ENCODE results near the gene TCP11. TPM values are rescaled to one million over a fixed set of nuclear protein-coding genes. Genes with fewer than 3 reads are reported as not detected.
"Not testable (repeated sequence)": the region's sequence is repeated elsewhere in the genome, so short reads cannot be mapped to it uniquely, and the experiment has no call there.

Gene TCP11
- total RNA-seq, 1 donor from 2014 or later: not detected

DNA sequence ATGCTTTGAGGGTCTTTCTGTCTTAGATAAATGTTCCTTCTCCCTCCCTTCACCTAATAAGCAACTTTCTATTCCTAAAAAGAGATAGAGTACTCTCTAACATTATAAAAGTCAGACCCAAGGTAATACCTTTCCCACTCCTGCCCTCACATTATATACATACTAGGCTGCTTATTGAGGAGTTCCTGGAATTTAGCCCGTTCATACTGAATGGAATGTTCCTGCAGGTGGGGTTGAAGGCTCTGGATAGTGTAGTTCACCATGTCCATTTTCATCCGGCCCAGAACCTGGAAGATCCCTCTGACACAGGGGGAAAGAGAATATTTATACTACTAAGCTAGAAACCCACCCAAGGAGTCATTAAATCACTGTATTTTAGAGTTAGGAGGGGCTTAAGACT lies 20.4 kb downstream of the TCP11 start:
- Histone ChIP-seq H3K36me3 (no peaks in the 10 kb centered on the region), H3K27me3 (no peaks in the 10 kb centered on the region), H3K4me3 (no peak overlapping the region), H3K27ac (no peak overlapping the region), H3K9me3 (no peaks in the 10 kb centered on the region), H3K4me1 (no peaks in the 10 kb centered on the region)
- intact Hi-C loops (cut with DNase I): no loop called here
- TF ChIP-seq CTCF (IDR thresholded peaks at IDR 0.05): no peak
- TF ChIP-seq POLR2AphosphoS5 (IDR thresholded peaks at IDR 0.05; ENCODE audit: insufficient read depth in 1 of 2, low read depth in 1 of 2): no peak
- TF ChIP-seq POLR2A (IDR thresholded peaks at IDR 0.05): no peak
- DNase-seq (ENCODE audit: extremely low spot score in 2 of 2): no peak

DNA sequence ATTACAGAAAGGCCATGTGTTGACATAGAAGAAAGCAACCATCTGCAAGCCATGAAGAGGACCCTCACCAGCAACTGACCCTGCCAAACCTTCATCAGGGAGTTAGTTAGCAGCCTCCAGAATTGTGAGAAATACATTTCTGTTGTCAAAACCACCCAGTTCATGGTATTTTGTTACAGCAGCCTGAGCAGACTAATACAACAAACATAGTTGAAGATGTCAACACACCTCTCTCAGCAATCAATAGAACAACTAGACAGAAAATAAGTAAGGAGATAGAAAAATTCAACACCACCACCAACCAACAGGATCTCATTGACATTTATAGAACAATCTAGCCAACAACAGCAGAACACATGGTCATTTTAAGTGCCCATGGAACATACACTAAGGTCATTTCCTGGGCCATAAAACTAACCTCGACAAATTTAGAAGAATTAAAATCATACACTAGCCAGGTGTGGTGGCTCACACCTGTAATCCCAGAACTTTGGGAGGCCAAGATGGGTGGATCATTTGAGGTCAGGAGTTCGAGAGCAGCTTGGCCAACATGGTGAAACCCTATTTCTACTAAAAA lies 32.7 kb downstream of the TCP11 start:
- H3K27ac ChIP-seq: no peak overlapping the region
- H3K27me3 ChIP-seq: no peaks in the 10 kb centered on the region
- no peaks in the 10 kb centered on the region for H3K4me1 ChIP-seq
- TF ChIP-seq CTCF (IDR thresholded peaks at IDR 0.05) (no peak), POLR2AphosphoS5 (IDR thresholded peaks at IDR 0.05; ENCODE audit: insufficient read depth in 1 of 2, low read depth in 1 of 2) (no peak), POLR2A (IDR thresholded peaks at IDR 0.05) (no peak)
- H3K9me3 ChIP-seq: no peaks in the 10 kb centered on the region
- no peaks in the 10 kb centered on the region for H3K36me3 ChIP-seq
- H3K4me3 ChIP-seq: no peak overlapping the region
- intact Hi-C loops (cut with DNase I): no loop called here
- DNase-seq (ENCODE audit: extremely low spot score in 2 of 2): no peak

DNA sequence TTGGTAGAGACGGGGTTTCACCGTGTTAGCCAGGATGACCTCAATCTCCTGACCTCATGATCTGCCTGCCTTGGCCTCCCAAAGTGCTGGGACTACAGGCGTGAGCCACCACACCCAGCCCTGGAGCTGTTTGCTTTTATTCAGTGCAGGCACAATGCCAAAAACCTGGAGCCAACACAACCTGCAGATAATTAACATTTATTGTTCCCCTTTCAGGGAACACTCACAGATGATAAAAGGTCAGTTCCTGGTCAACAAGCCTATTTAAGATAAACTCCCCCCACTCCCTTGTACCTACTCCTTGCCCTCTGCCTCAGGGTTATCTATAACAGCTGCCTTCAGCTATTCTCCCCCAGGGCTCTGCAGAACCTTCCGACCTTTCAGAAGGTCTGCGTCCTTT lies 33.4 kb downstream of the TCP11 start:
- DNase-seq (ENCODE audit: extremely low spot score in 2 of 2); H3K4me1 ChIP-seq; H3K9me3 ChIP-seq; intact Hi-C loops (cut with DNase I); H3K4me3 ChIP-seq; H3K27me3 ChIP-seq; H3K27ac ChIP-seq; H3K36me3 ChIP-seq: not testable (repeated sequence)

DNA sequence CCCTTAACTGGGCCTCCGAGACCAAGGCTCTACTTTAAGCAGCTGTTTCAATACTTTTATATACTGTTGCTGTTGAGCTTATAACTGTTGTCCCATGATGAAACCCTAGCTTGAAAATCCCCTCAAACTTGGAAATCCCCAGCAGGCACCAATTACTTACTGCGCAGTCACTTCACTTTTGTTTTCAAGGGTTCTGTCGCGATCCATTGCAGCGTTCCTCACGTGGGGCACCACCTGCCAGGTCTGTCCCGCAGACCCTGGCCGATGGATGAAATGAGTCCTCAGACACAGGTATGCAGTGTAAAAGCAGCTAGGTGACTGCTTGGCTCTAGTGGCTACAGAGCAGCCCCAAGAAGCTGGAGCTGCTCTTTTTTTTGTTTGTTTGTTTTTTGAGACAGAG lies 33.9 kb downstream of the TCP11 start:
- H3K9me3 ChIP-seq; H3K4me1 ChIP-seq; H3K27ac ChIP-seq; DNase-seq (ENCODE audit: extremely low spot score in 2 of 2); H3K4me3 ChIP-seq; intact Hi-C loops (cut with DNase I); H3K36me3 ChIP-seq; H3K27me3 ChIP-seq: not testable (repeated sequence)

- H3K4me1 ChIP-seq; H3K36me3 ChIP-seq; intact Hi-C loops (cut with DNase I); H3K27me3 ChIP-seq; H3K4me3 ChIP-seq; H3K9me3 ChIP-seq; H3K27ac ChIP-seq; DNase-seq (ENCODE audit: extremely low spot score in 2 of 2): not testable (repeated sequence)
These were observed 35.1 kb downstream of the TCP11 start for GRCh38 chr6:35106061-35106460.

GRCh38 chr6:35105078-35105477 lies 36.1 kb downstream of the TCP11 start:
- Histone ChIP-seq H3K4me1 (no peaks in the 10 kb centered on the region), H3K27me3 (no peaks in the 10 kb centered on the region), H3K36me3 (no peaks in the 10 kb centered on the region), H3K9me3 (no peaks in the 10 kb centered on the region), H3K27ac (no peak overlapping the region), H3K4me3 (no peak overlapping the region)
- DNase-seq (ENCODE audit: extremely low spot score in 2 of 2): no peak
- intact Hi-C loops (cut with DNase I): no loop called here
- TF ChIP-seq CTCF (IDR thresholded peaks at IDR 0.05): no peak
- TF ChIP-seq POLR2AphosphoS5 (IDR thresholded peaks at IDR 0.05; ENCODE audit: insufficient read depth in 1 of 2, low read depth in 1 of 2): no peak
- no peak for TF ChIP-seq POLR2A (IDR thresholded peaks at IDR 0.05)

DNA sequence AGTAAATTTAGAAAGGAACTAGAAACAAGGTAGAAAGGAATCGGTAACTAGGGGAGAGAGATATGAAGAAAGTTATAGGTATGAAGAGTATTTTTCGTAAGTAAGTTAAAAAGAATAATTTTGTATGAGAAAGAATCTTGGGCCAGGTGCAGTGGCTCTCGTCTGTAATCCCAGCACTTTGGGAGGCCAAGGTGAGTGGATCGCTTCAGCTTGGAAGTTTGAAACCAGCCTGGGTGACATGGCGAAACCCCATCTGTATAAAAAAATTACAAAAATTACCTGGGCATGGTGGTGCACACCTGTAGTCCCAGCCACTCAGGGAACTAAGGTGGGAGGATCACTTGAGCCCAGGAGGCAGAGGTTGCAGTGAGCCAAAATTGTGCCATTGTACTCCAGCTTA lies 42.0 kb downstream of the TCP11 start:
- Histone ChIP-seq H3K4me3 (no peak overlapping the region), H3K9me3 (no peaks in the 10 kb centered on the region), H3K27ac (no peak overlapping the region), H3K36me3 (no peaks in the 10 kb centered on the region), H3K4me1 (peaks cover 13% of the 10 kb centered on the region), H3K27me3 (no peaks in the 10 kb centered on the region)
- intact Hi-C loops (cut with DNase I): no loop called here
- DNase-seq (ENCODE audit: extremely low spot score in 2 of 2): no peak
- TF ChIP-seq POLR2A (IDR thresholded peaks at IDR 0.05): no peak
- no peak for TF ChIP-seq POLR2AphosphoS5 (IDR thresholded peaks at IDR 0.05; ENCODE audit: insufficient read depth in 1 of 2, low read depth in 1 of 2)
- TF ChIP-seq CTCF (IDR thresholded peaks at IDR 0.05): no peak

All from vagina (tissue), 2 donors.